H1 (cell line): ENCODE measurements around the gene GHRL. TPM values are rescaled to one million over a fixed set of nuclear protein-coding genes. Genes with fewer than 3 reads are reported as not detected.

Experiments used
- CTCF ChIA-PET: fragments of 300-600 bp; sonication (Branson Sonifier 250); formaldehyde crosslinking; loops from one replicate; lab custom pipeline; 2021; ENCODE audit not compliant: partially characterized antibody; lab: Charles Lee
- POLR2A ChIA-PET: fragments of 300-600 bp; sonication (Branson Sonifier 250); formaldehyde crosslinking; loops from one replicate; lab custom pipeline; 2021; ENCODE audit warnings: inconsistent platforms; ENCODE audit not compliant: partially characterized antibody; lab: Charles Lee
- DNase-seq, 2 experiments: peaks; one replicate each; pipeline versions ENCODE4 v3.0.0 to v3.0.0-alpha.2; 2010 to 2022; ENCODE audit warnings: low spot score in 2 of 2, low read depth in 1 of 2, mixed read lengths in 1 of 2
- FAIRE-seq: peaks from 2 replicates; lab custom pipeline; 2011; peaks lifted over from hg19 to GRCh38; lab: Jason Lieb, UNC
- H2AFZ ChIP-seq: 2 replicates; pipeline ENCODE4 v1.8.1; 2012; ENCODE audit warnings: low read length, inconsistent platforms
- H2AK5ac ChIP-seq: 2 replicates; pipeline ENCODE4 v1.6.1; 2013; ENCODE audit warnings: low read depth, low read length
- H2BK120ac ChIP-seq: replicated peaks from 2 replicates; pipeline ENCODE3; 2013; ENCODE audit warnings: low read depth, low read length, inconsistent platforms
- H2BK12ac ChIP-seq: 2 replicates; pipeline ENCODE4 v1.6.1; 2013; ENCODE audit warnings: low read depth, low read length
- H2BK15ac ChIP-seq: 2 replicates; pipeline ENCODE4 v1.6.1; 2013; ENCODE audit warnings: low read length
- H2BK20ac ChIP-seq: 2 replicates; pipeline ENCODE4 v1.6.1; 2013; ENCODE audit warnings: low read length
- H2BK5ac ChIP-seq: 2 replicates; pipeline ENCODE4 v1.6.1; 2013; ENCODE audit warnings: low read depth, low read length
- H3K14ac ChIP-seq: 2 replicates; pipeline ENCODE4 v1.6.1; 2013; ENCODE audit warnings: inconsistent platforms; ENCODE audit not compliant: insufficient read length
- H3K18ac ChIP-seq: 2 replicates; pipeline ENCODE4 v1.6.1; 2013; ENCODE audit warnings: low read length; ENCODE audit errors: extremely low read depth
- H3K23ac ChIP-seq: 2 replicates; pipeline ENCODE4 v1.6.1; 2013; ENCODE audit warnings: inconsistent platforms; ENCODE audit not compliant: insufficient read length
- H3K23me2 ChIP-seq: 2 replicates; pipeline ENCODE4 v1.6.1; 2013; ENCODE audit warnings: low read depth, low read length
- H3K27ac ChIP-seq: 2 replicates; pipeline ENCODE4 v1.6.1; 2011; ENCODE audit warnings: low read depth, low read length, inconsistent platforms
- H3K27me3 ChIP-seq, 4 experiments: replicated peaks in 1 of 4; 1 replicate in 1 of 4; 2 replicates in 3 of 4; pipeline versions ENCODE4 v1.6.1 to v1.8.1; 2011 to 2013; ENCODE audit warnings: low read length in 3 of 4, mild to moderate bottlenecking in 3 of 4, inconsistent platforms in 2 of 4, mixed read lengths in 2 of 4, moderate library complexity in 1 of 4; ENCODE audit not compliant: control insufficient read depth in 3 of 4, insufficient read depth in 3 of 4; ENCODE audit errors: extremely low read depth in 1 of 4
- H3K36me3 ChIP-seq, 4 experiments: 2 replicates each; pipeline versions ENCODE4 v1.6.1 to v1.8.1; 2011 to 2013; ENCODE audit warnings: mild to moderate bottlenecking in 4 of 4, low read length in 3 of 4, moderate library complexity in 2 of 4, control low read depth in 1 of 4, inconsistent platforms in 1 of 4; ENCODE audit not compliant: insufficient read depth in 4 of 4, control insufficient read depth in 2 of 4
- H3K4ac ChIP-seq: replicated peaks from 2 replicates; pipeline ENCODE3; 2013; ENCODE audit warnings: low read length, low read depth, mixed read lengths, inconsistent platforms; ENCODE audit not compliant: insufficient read length
- H3K4me1 ChIP-seq, 4 experiments: replicated peaks in 1 of 4; 1 replicate in 1 of 4; 2 replicates in 3 of 4; pipeline versions ENCODE4 v1.6.1 to v1.8.1; 2011 to 2013; ENCODE audit warnings: low read length in 3 of 4, inconsistent platforms in 2 of 4, mixed read lengths in 1 of 4; ENCODE audit not compliant: insufficient read depth in 4 of 4, control insufficient read depth in 3 of 4
- H3K4me2 ChIP-seq, 2 experiments: 2 replicates each; pipeline versions ENCODE4 v1.6.1 to v1.8.1; 2011 to 2013; ENCODE audit warnings: low read depth in 2 of 2, low read length in 2 of 2, control low read depth in 1 of 2, inconsistent platforms in 1 of 2, mild to moderate bottlenecking in 1 of 2; ENCODE audit not compliant: insufficient read depth in 1 of 2
- H3K4me3 ChIP-seq, 4 experiments: fragments of 200-600, 300-600 bp in 1 of 4; sonication (generic), shearing (Covaris generic), sonication (Bioruptor Twin) in 1 of 4; 2 replicates each; pipeline versions ENCODE4 v1.5.1 to v1.8.1; 2011 to 2016; ENCODE audit warnings: low read length in 4 of 4, low read depth in 3 of 4, control low read depth in 2 of 4, inconsistent platforms in 2 of 4, mild to moderate bottlenecking in 2 of 4, mixed read lengths in 1 of 4, moderate library complexity in 1 of 4; ENCODE audit not compliant: insufficient read depth in 2 of 4; ENCODE audit errors: extremely low read depth in 1 of 4
- H3K56ac ChIP-seq: replicated peaks from 2 replicates; pipeline ENCODE3; 2013; ENCODE audit warnings: low read depth, mild to moderate bottlenecking, mixed read lengths, low read length, inconsistent platforms; ENCODE audit not compliant: insufficient read length
- H3K79me1 ChIP-seq: 2 replicates; pipeline ENCODE4 v1.6.1; 2013; ENCODE audit warnings: low read depth, low read length, control low read depth
- H3K79me2 ChIP-seq, 2 experiments: 2 replicates each; pipeline versions ENCODE4 v1.6.1 to v1.8.1; 2012 to 2013; ENCODE audit warnings: low read length in 2 of 2, mild to moderate bottlenecking in 2 of 2, inconsistent platforms in 1 of 2; ENCODE audit not compliant: insufficient read depth in 2 of 2, control insufficient read depth in 1 of 2
- H3K9ac ChIP-seq, 4 experiments: replicated peaks in 1 of 4; 1 replicate in 1 of 4; 2 replicates in 3 of 4; pipeline versions ENCODE4 v1.6.1 to v1.8.1; 2011 to 2013; ENCODE audit warnings: low read depth in 3 of 4, low read length in 3 of 4, control low read depth in 2 of 4, mild to moderate bottlenecking in 2 of 4, moderate library complexity in 2 of 4, inconsistent platforms in 1 of 4; ENCODE audit errors: extremely low read depth in 1 of 4
- H3K9me3 ChIP-seq, 2 experiments: 2 replicates each; pipeline versions ENCODE4 v1.6.1 to v1.8.1; 2012 to 2013; ENCODE audit warnings: mild to moderate bottlenecking in 2 of 2, moderate library complexity in 2 of 2, control low read depth in 1 of 2, inconsistent platforms in 1 of 2, low read depth in 1 of 2, low read length in 1 of 2, mixed read lengths in 1 of 2; ENCODE audit not compliant: insufficient read depth in 2 of 2
- H4K20me1 ChIP-seq, 2 experiments: replicated peaks in 1 of 2; 2 replicates each; pipeline versions ENCODE3 to v1.8.1; 2011 to 2013; ENCODE audit warnings: inconsistent platforms in 2 of 2, low read length in 2 of 2, mild to moderate bottlenecking in 1 of 2; ENCODE audit not compliant: insufficient read depth in 2 of 2, control insufficient read depth in 1 of 2
- H4K5ac ChIP-seq: 2 replicates; pipeline ENCODE4 v1.6.1; 2013; ENCODE audit warnings: low read length, low read depth, mixed read lengths, inconsistent platforms; ENCODE audit not compliant: insufficient read length
- H4K8ac ChIP-seq: 2 replicates; pipeline ENCODE4 v1.8.0; 2013; ENCODE audit warnings: mild to moderate bottlenecking, moderate library complexity, low read length, inconsistent platforms; ENCODE audit not compliant: insufficient read depth; ENCODE audit errors: extremely low read depth
- H4K91ac ChIP-seq: replicated peaks from 2 replicates; pipeline ENCODE3; 2013; ENCODE audit warnings: low read length, mixed read lengths, inconsistent platforms; ENCODE audit not compliant: insufficient read length
- ATF2 ChIP-seq: IDR thresholded peaks from 2 replicates; pipeline ENCODE4 v1.6.1; 2012; ENCODE audit warnings: low read length, inconsistent platforms
- BCL11A ChIP-seq, 2 experiments: IDR thresholded peaks; one replicate each; pipeline ENCODE4 v1.6.1; 2011; ENCODE audit warnings: low read depth in 2 of 2, low read length in 2 of 2, mild to moderate bottlenecking in 2 of 2
- KDM5A ChIP-seq: fragments of 200-600 bp; IDR thresholded peaks from 2 replicates; pipeline ENCODE4 v1.7.1; 2012; ENCODE audit warnings: mild to moderate bottlenecking, low read length, inconsistent platforms, mixed read lengths
- PHF8 ChIP-seq: fragments of 200-600 bp; sonication (generic); conservative IDR thresholded peaks from 2 replicates; pipeline ENCODE4 v1.7.1; 2012; ENCODE audit warnings: low read depth, mild to moderate bottlenecking, inconsistent platforms, low read length, moderate library complexity
- WGBS, 2 experiments: shearing (Covaris generic) in 1 of 2; methylation state at CpG; one replicate each; pipeline versions ENCODE4 v1.1.6 to v1.1.7; 2013 to 2015; ENCODE audit warnings: low lambda C conversion rate in 2 of 2, mixed read lengths in 2 of 2, inconsistent platforms in 1 of 2, low coverage in 1 of 2, missing lambda C conversion rate in 1 of 2; ENCODE audit not compliant: insufficient replicate concordance in 2 of 2, insufficient coverage in 1 of 2, insufficient read length in 1 of 2; ENCODE audit errors: extremely low coverage in 1 of 2, missing lambda C conversion rate in 1 of 2; 5-methylcytosine and 5-hydroxymethylcytosine counted together
- polyA plus RNA-seq, 7 experiments: library from polyadenylated mRNA; depleted of rRNA in 3 of 7; stranded (reverse) in 5 of 7; unstranded in 2 of 7; fragments of >200 nt in 5 of 7; fragments of 200-250 nt in 2 of 7; gene quantifications; 1 replicate in 5 of 7; 2 replicates in 1 of 7; 4 replicates in 1 of 7; pipeline versions ENCODE4 v1.2.1 to v1.2.3, GENCODE V29; 2011 to 2013; ENCODE audit warnings: missing spikeins in 2 of 7, mixed read lengths in 2 of 7
- total RNA-seq: library from RNA; stranded (reverse); fragmentation: NEBNext Ultra II Directional; extraction: Animal tissue kit (Norgen Biotek cat#: 25700); gene quantifications from 2 replicates; pipeline ENCODE4 v1.2.1, GENCODE V29; 2021

GHRL gene
- total and polyA plus RNA-seq, 2 of the 8 experiments (the other 6 are each of a cell fraction or from before 2014, with no cell fraction given) = 0.32 to 0.35 TPM

GRCh38 chr3:10338164-10338470, 45.4 kb upstream of the GHRL start:
- Histone ChIP-seq H3K9ac (no peak overlapping the region), H3K23ac (no peak overlapping the region), H3K79me2 (no peaks in the 10 kb centered on the region), H3K56ac (no peak overlapping the region), H3K14ac (peak overlapping the region; percentile 58), H2BK20ac (no peak overlapping the region), H3K4me2 (no peak overlapping the region), H3K9me3 (no peaks in the 10 kb centered on the region), H2BK5ac (no peak overlapping the region), H3K79me1 (no peaks in the 10 kb centered on the region), H3K4me1 (peaks cover 0 to 2% (median 0%) of the 10 kb centered on the region in 4 experiments; a peak in 1 of 7 replicates), H2BK15ac (no peak overlapping the region), H4K8ac (peak overlapping the region; percentile 91; the same call in 1 of the 2 replicates), H2BK120ac (no peak overlapping the region), H2AFZ (no peak overlapping the region), H2BK12ac (no peak overlapping the region), H3K4me3 (no peak overlapping the region), H4K5ac (no peak overlapping the region), H3K27me3 (no peaks in the 10 kb centered on the region; a peak in 1 of 7 replicates), H3K18ac (no peak overlapping the region), H3K4ac (no peak overlapping the region), H3K36me3 (no peaks in the 10 kb centered on the region), H4K91ac (no peak overlapping the region), H4K20me1 (no peaks in the 10 kb centered on the region), H3K23me2 (no peaks in the 10 kb centered on the region), H2AK5ac (no peak overlapping the region), H3K27ac (no peak overlapping the region)
- 78% methylated on average over 15 of the region's 16 CpGs; no CpG with 5 or more reads in 1 of the 2 experiments for WGBS, 2 experiments
- CTCF ChIA-PET = interaction anchor here (0.7 to 1.7 kb wide), 12 partner anchors 9 to 402 kb away, joined by 3 to 8 read pairs (median 3); partner anchors contain the start of gene SEC13
- no peak for FAIRE-seq
- TF ChIP-seq ATF2 (no peak), PHF8 (no peak), KDM5A (no peak), BCL11A (IDR thresholded peaks at IDR 0.05; ENCODE audit: low read depth in 2 of 2, low read length in 2 of 2) (no peak)
- DNase-seq = no peak
- POLR2A ChIA-PET = no interaction called here
